NT2/D1 (cell line): ENCODE measurements around the gene NBAS.

Experiments used
- DNase-seq: peaks from one replicate; pipeline ENCODE4 v3.0.0-alpha.2; 2011; ENCODE audit warnings: low read depth, low spot score
- H3K27me3 ChIP-seq: 2 replicates; pipeline ENCODE4 v1.6.0; 2011; ENCODE audit warnings: mild to moderate bottlenecking; ENCODE audit not compliant: insufficient read length, insufficient read depth
- H3K36me3 ChIP-seq: 2 replicates; pipeline ENCODE4 v1.6.1; 2011; ENCODE audit warnings: mild to moderate bottlenecking, low read length, mixed read lengths; ENCODE audit not compliant: insufficient read depth, insufficient read length
- H3K4me1 ChIP-seq: 2 replicates; pipeline ENCODE4 v1.5.1; 2011; ENCODE audit not compliant: insufficient read depth, insufficient read length
- H3K4me3 ChIP-seq: 2 replicates; pipeline ENCODE4 v1.5.1; 2011; ENCODE audit warnings: low read depth; ENCODE audit not compliant: insufficient read length
- H3K9ac ChIP-seq: 2 replicates; pipeline ENCODE4 v1.6.0; 2011; ENCODE audit warnings: low read depth; ENCODE audit not compliant: insufficient read length
- H3K9me3 ChIP-seq: 2 replicates; pipeline ENCODE4 v1.5.1; 2011; ENCODE audit warnings: mild to moderate bottlenecking, low read length; ENCODE audit not compliant: insufficient read depth
- SUZ12 ChIP-seq: IDR thresholded peaks from 2 replicates; pipeline ENCODE4 v1.6.1; 2011; ENCODE audit not compliant: insufficient read length, insufficient read depth; ENCODE audit errors: extremely low read depth
- YY1 ChIP-seq: IDR thresholded peaks from 2 replicates; pipeline ENCODE4 v1.6.1; 2011; ENCODE audit not compliant: insufficient read length, insufficient read depth
- ZNF274 ChIP-seq: IDR thresholded peaks from 2 replicates; pipeline ENCODE4 v1.6.1; 2011; ENCODE audit warnings: mild to moderate bottlenecking, low read depth, low read length

Gene NBAS

GRCh38 chr2:15383695-15384350 is 177.3 kb downstream of the NBAS start:
- DNase-seq: no peak
- TF ChIP-seq ZNF274: no peak
- TF ChIP-seq YY1: no peak
- no peak for TF ChIP-seq SUZ12

GRCh38 chr2:15378148-15378908 is 182.8 kb downstream of the NBAS start:
- no peak for DNase-seq
- Histone ChIP-seq H3K4me1 (no peaks in the 10 kb centered on the region), H3K36me3 (no peaks in the 10 kb centered on the region), H3K9ac (no peak overlapping the region), H3K27me3 (no peaks in the 10 kb centered on the region), H3K4me3 (no peak overlapping the region), H3K9me3 (no peaks in the 10 kb centered on the region)
- TF ChIP-seq SUZ12 (no peak), YY1 (no peak)

More at GRCh38 chr2:15383695-15384350, 177.3 kb downstream of the NBAS start:
- no peaks in the 10 kb centered on the region for H3K4me1 ChIP-seq
- H3K9ac ChIP-seq: no peak overlapping the region
- H3K27me3 ChIP-seq: no peaks in the 10 kb centered on the region
- H3K36me3 ChIP-seq: no peaks in the 10 kb centered on the region
- H3K9me3 ChIP-seq: no peaks in the 10 kb centered on the region
- no peak overlapping the region for H3K4me3 ChIP-seq

GRCh38 chr2:15377202-15377601 is 183.9 kb downstream of the NBAS start:
- Histone ChIP-seq H3K4me3 (no peak overlapping the region), H3K27me3 (no peaks in the 10 kb centered on the region), H3K4me1 (no peaks in the 10 kb centered on the region), H3K36me3 (no peaks in the 10 kb centered on the region), H3K9me3 (no peaks in the 10 kb centered on the region), H3K9ac (no peak overlapping the region)
- TF ChIP-seq YY1: no peak
- no peak for TF ChIP-seq SUZ12
- TF ChIP-seq ZNF274: no peak
- no peak for DNase-seq

GRCh38 chr2:15372019-15372418 is 189.1 kb downstream of the NBAS start:
- no peaks in the 10 kb centered on the region for H3K9me3 ChIP-seq
- TF ChIP-seq YY1 (no peak), SUZ12 (no peak), ZNF274 (no peak)
- H3K4me3 ChIP-seq: no peak overlapping the region
- no peaks in the 10 kb centered on the region for H3K27me3 ChIP-seq
- H3K9ac ChIP-seq: no peak overlapping the region
- DNase-seq: no peak
- no peaks in the 10 kb centered on the region for H3K4me1 ChIP-seq
- H3K36me3 ChIP-seq: peaks cover 8% of the 10 kb centered on the region

- H3K4me3 ChIP-seq: no peak overlapping the region
- no peaks in the 10 kb centered on the region for H3K27me3 ChIP-seq
- H3K4me1 ChIP-seq: no peaks in the 10 kb centered on the region
- H3K9me3 ChIP-seq: no peaks in the 10 kb centered on the region
- no peak for DNase-seq
- H3K9ac ChIP-seq: no peak overlapping the region
- peaks cover 8% of the 10 kb centered on the region for H3K36me3 ChIP-seq
- TF ChIP-seq ZNF274 (no peak), SUZ12 (no peak), YY1 (no peak)
Measured at GRCh38 chr2:15369129-15369528, 192.0 kb downstream of the NBAS start.

GRCh38 chr2:15367715-15368114 is 193.4 kb downstream of the NBAS start:
- Histone ChIP-seq H3K9ac (no peak overlapping the region), H3K27me3 (no peaks in the 10 kb centered on the region), H3K9me3 (no peaks in the 10 kb centered on the region), H3K36me3 (peaks cover 8% of the 10 kb centered on the region), H3K4me1 (no peaks in the 10 kb centered on the region), H3K4me3 (no peak overlapping the region)
- TF ChIP-seq ZNF274: no peak
- TF ChIP-seq SUZ12: no peak
- no peak for TF ChIP-seq YY1
- DNase-seq: no peak

- DNase-seq: no peak
- TF ChIP-seq SUZ12 (no peak), YY1 (no peak), ZNF274 (no peak)
Measured at GRCh38 chr2:15367205-15367604, 193.9 kb downstream of the NBAS start.

More at GRCh38 chr2:15367205-15367604, 193.9 kb downstream of the NBAS start:
- H3K9me3 ChIP-seq: no peaks in the 10 kb centered on the region
- no peak overlapping the region for H3K9ac ChIP-seq
- peaks cover 8% of the 10 kb centered on the region for H3K36me3 ChIP-seq
- no peak overlapping the region for H3K4me3 ChIP-seq
- no peaks in the 10 kb centered on the region for H3K27me3 ChIP-seq
- no peaks in the 10 kb centered on the region for H3K4me1 ChIP-seq
